Prostate gland (tissue), 2 donors: ENCODE measurements around the gene LPCAT1.

Experiments
- CTCF ChIP-seq, 4 experiments: fragments of 200-600 bp in 2 of 4; fragments of 450-650 bp in 2 of 4; sonication (generic) in 2 of 4; IDR thresholded peaks; 1 replicate in 3 of 4; 2 replicates in 1 of 4; pipeline ENCODE4 v1.5.1; 2016 to 2019; ENCODE audit warnings: antibody characterized with exemption in 4 of 4, mild to moderate bottlenecking in 2 of 4, moderate library complexity in 2 of 4
- POLR2A ChIP-seq: fragments of 450-650 bp; IDR thresholded peaks from one replicate; pipeline ENCODE4 v1.6.1; 2016; ENCODE audit warnings: antibody characterized with exemption, mild to moderate bottlenecking
- POLR2AphosphoS5 ChIP-seq: sonication (generic); formaldehyde crosslinking; IDR thresholded peaks from one replicate; pipeline ENCODE4 v1.6.1; 2017; ENCODE audit warnings: antibody characterized with exemption

DNA sequence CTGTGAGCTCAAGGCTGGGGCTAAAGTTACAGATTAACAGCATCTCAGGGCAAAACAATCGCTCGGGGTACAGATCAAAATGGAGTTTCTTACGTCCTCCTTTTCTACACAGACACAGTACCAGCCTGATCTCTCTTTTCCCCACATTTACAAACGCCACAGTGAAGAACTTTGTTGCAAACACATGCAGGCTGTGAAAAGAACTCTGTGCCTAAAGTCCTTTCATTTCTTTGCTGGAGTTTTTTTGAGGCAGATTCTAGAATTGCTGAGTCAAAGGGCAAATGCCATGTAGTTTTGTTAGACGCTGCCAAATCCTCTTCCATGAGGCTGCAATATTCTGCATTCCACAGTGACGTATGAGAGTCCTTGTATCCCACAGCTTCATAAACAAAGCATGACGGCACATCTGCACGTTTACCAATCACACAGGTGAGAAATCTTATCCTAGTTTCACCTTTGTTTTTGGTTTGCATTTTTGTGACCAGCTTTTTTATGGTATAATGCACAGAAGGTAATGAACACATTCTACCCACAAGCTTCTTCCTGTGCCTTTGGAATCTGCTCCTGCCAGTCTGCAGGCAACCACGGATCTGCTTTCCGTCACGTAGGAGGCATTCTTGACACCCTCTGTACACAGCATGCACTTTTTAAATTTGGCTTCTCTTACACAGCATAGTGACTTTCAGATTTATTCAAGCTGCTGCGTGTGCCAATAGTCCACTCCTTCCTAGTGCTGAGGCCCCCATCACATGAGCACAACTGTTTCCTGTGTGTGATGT lies 44.6 kb upstream of the LPCAT1 start:
- TF ChIP-seq CTCF (IDR thresholded peaks at IDR 0.05) (no peak), POLR2AphosphoS5 (no peak), POLR2A (no peak)
